ENCODE measurements around the gene CD80. TPM values are rescaled to one million over a fixed set of nuclear protein-coding genes. Genes with fewer than 3 reads are reported as not detected.

The CD80 gene
- total and polyA plus RNA-seq, 2 of the 8 experiments (the other 6 are each of a cell fraction or from before 2014, with no cell fraction given) = 0.11 TPM; not detected in 1

- Histone ChIP-seq H4K91ac (replicated peaks; ENCODE audit: insufficient read length, low read length) (no peak overlapping the region), H2BK20ac (ENCODE audit: low read length) (no peak overlapping the region), H3K36me3 (ENCODE audit: control insufficient read depth in 2 of 4, insufficient read depth in 4 of 4, low read length in 3 of 4) (no peaks in the 10 kb centered on the region), H3K4ac (replicated peaks; ENCODE audit: insufficient read length, low read depth, low read length) (no peak overlapping the region), H3K9ac (replicated peaks in 1 of 4; ENCODE audit: extremely low read depth in 1 of 4, low read depth in 3 of 4, low read length in 3 of 4) (no peak overlapping the region), H3K27me3 (replicated peaks in 1 of 4; ENCODE audit: control insufficient read depth in 3 of 4, extremely low read depth in 1 of 4, insufficient read depth in 3 of 4, low read length in 3 of 4) (no peaks in the 10 kb centered on the region), H3K18ac (ENCODE audit: extremely low read depth, low read length) (no peak overlapping the region), H2BK120ac (replicated peaks; ENCODE audit: low read depth, low read length) (no peak overlapping the region), H2BK15ac (ENCODE audit: low read length) (no peak overlapping the region), H3K79me1 (ENCODE audit: low read depth, low read length) (no peaks in the 10 kb centered on the region), H4K5ac (ENCODE audit: insufficient read length, low read depth, low read length) (no peak overlapping the region), H2AFZ (ENCODE audit: low read length) (no peak overlapping the region), H3K23me2 (ENCODE audit: low read depth, low read length) (no peaks in the 10 kb centered on the region), H3K79me2 (ENCODE audit: control insufficient read depth in 1 of 2, insufficient read depth in 2 of 2, low read length in 2 of 2) (no peaks in the 10 kb centered on the region), H3K14ac (ENCODE audit: insufficient read length) (no peak overlapping the region), H4K8ac (ENCODE audit: extremely low read depth, insufficient read depth, low read length) (no peak overlapping the region), H3K4me3 (ENCODE audit: extremely low read depth in 1 of 4, insufficient read depth in 2 of 4, low read depth in 3 of 4, low read length in 4 of 4) (no peak overlapping the region), H4K20me1 (replicated peaks in 1 of 2; ENCODE audit: control insufficient read depth in 1 of 2, insufficient read depth in 2 of 2, low read length in 2 of 2) (no peaks in the 10 kb centered on the region), H3K56ac (replicated peaks; ENCODE audit: insufficient read length, low read depth, low read length) (no peak overlapping the region), H3K9me3 (ENCODE audit: insufficient read depth in 2 of 2, low read depth in 1 of 2, low read length in 1 of 2) (no peaks in the 10 kb centered on the region), H3K27ac (ENCODE audit: low read depth, low read length) (no peak overlapping the region), H3K4me2 (ENCODE audit: insufficient read depth in 1 of 2, low read depth in 2 of 2, low read length in 2 of 2) (no peak overlapping the region), H3K4me1 (replicated peaks in 1 of 4; ENCODE audit: control insufficient read depth in 3 of 4, insufficient read depth in 4 of 4, low read length in 3 of 4) (peaks cover 1 to 9% (median 5%) of the 10 kb centered on the region in 4 experiments; a peak in 4 of 7 replicates), H2BK12ac (ENCODE audit: low read depth, low read length) (no peak overlapping the region), H2BK5ac (ENCODE audit: low read depth, low read length) (no peak overlapping the region), H2AK5ac (ENCODE audit: low read depth, low read length) (no peak overlapping the region), H3K23ac (ENCODE audit: insufficient read length) (no peak overlapping the region)
- WGBS, 2 experiments (ENCODE audit: extremely low coverage in 1 of 2, insufficient coverage in 1 of 2, insufficient read length in 1 of 2, insufficient replicate concordance in 2 of 2, low coverage in 1 of 2, low lambda C conversion rate in 2 of 2, missing lambda C conversion rate in 1 of 2) = 97% methylated on average over 3 of the region's 3 CpGs; no CpG with 5 or more reads in 1 of the 2 experiments
- ChIA-PET CTCF (ENCODE audit: partially characterized antibody) (interaction anchor here (0.8 to 3.7 kb wide), 6 partner anchors 8 to 96 kb away, joined by 3 to 23 read pairs (median 3); partner anchors contain the start of gene CD80), POLR2A (ENCODE audit: partially characterized antibody) (interaction anchor here (2.9 kb wide), 1 partner anchor 8 kb away, joined by 10 read pairs; the partner anchor contains the start of gene ADPRH)
- DNase-seq (ENCODE audit: low read depth in 1 of 2, low spot score in 2 of 2) = no peak
- FAIRE-seq = no peak
- no peak for TF ChIP-seq CBX5 (IDR thresholded peaks at IDR 0.05; ENCODE audit: low read depth, low read length)
These were observed 28.7 kb upstream of the CD80 start for GRCh38 chr3:119588112-119588511.
